Keratinocyte (primary cell): ENCODE measurements around the gene PTGDR. TPM values are rescaled to one million over a fixed set of nuclear protein-coding genes. Genes with fewer than 3 reads are reported as not detected.

Experiments used
- DNase-seq: peaks from one replicate; pipeline ENCODE4 v3.0.0-alpha.2; 2011; ENCODE audit warnings: low read depth, missing footprints, low spot score
- FAIRE-seq: peaks from 2 replicates; lab custom pipeline; 2011; peaks lifted over from hg19 to GRCh38; lab: Jason Lieb, UNC
- H2AFZ ChIP-seq: 2 replicates; pipeline ENCODE4 v1.6.0; 2012; ENCODE audit warnings: low read length, control low read depth, inconsistent platforms; ENCODE audit not compliant: control insufficient read depth
- H3K27ac ChIP-seq: 2 replicates; pipeline ENCODE4 v1.5.1; 2011; ENCODE audit warnings: low read length; ENCODE audit not compliant: control insufficient read depth, insufficient read depth
- H3K27me3 ChIP-seq: 3 replicates; pipeline ENCODE4 v1.6.0; 2011; ENCODE audit warnings: low read length; ENCODE audit not compliant: control insufficient read depth, insufficient read depth; ENCODE audit errors: extremely low read depth
- H3K36me3 ChIP-seq, 2 experiments: 2 replicates in 1 of 2; 3 replicates in 1 of 2; pipeline ENCODE4 v1.5.1; 2011; ENCODE audit warnings: low read length in 2 of 2, mild to moderate bottlenecking in 1 of 2; ENCODE audit not compliant: control insufficient read depth in 2 of 2, insufficient read depth in 2 of 2; ENCODE audit errors: extremely low read depth in 1 of 2
- H3K4me1 ChIP-seq: 3 replicates; pipeline ENCODE4 v1.5.1; 2011; ENCODE audit warnings: low read length; ENCODE audit not compliant: control insufficient read depth, insufficient read depth; ENCODE audit errors: extremely low read depth
- H3K4me2 ChIP-seq: 3 replicates; pipeline ENCODE4 v1.6.0; 2011; ENCODE audit warnings: low read depth, low read length; ENCODE audit not compliant: control insufficient read depth, insufficient read depth; ENCODE audit errors: extremely low read depth
- H3K4me3 ChIP-seq, 3 experiments: fragments of 200-600 bp in 1 of 3; sonication (generic) in 1 of 3; 2 replicates in 2 of 3; 3 replicates in 1 of 3; pipeline ENCODE4 v1.5.1; 2011 to 2016; ENCODE audit warnings: low read length in 3 of 3, mild to moderate bottlenecking in 3 of 3, control low read depth in 2 of 3, inconsistent platforms in 1 of 3, low read depth in 1 of 3, mixed read lengths in 1 of 3, mixed run types in 1 of 3, moderate library complexity in 1 of 3; ENCODE audit not compliant: control insufficient read depth in 2 of 3, insufficient read depth in 2 of 3; ENCODE audit errors: extremely low read depth in 1 of 3
- H3K79me2 ChIP-seq: 2 replicates; pipeline ENCODE4 v1.6.0; 2012; ENCODE audit warnings: low read length; ENCODE audit not compliant: control insufficient read depth, insufficient read depth
- H3K9ac ChIP-seq: 3 replicates; pipeline ENCODE4 v1.6.0; 2011; ENCODE audit warnings: low read length; ENCODE audit not compliant: control insufficient read depth, insufficient read depth; ENCODE audit errors: extremely low read depth
- H3K9me1 ChIP-seq: 3 replicates; pipeline ENCODE4 v1.6.0; 2011; ENCODE audit warnings: low read length; ENCODE audit not compliant: control insufficient read depth, insufficient read depth; ENCODE audit errors: extremely low read depth
- H3K9me3 ChIP-seq: 2 replicates; pipeline ENCODE4 v1.5.1; 2012; ENCODE audit warnings: low read depth, low read length; ENCODE audit not compliant: control insufficient read depth
- H4K20me1 ChIP-seq: 3 replicates; pipeline ENCODE4 v1.6.0; 2011; ENCODE audit warnings: low read length; ENCODE audit not compliant: control insufficient read depth, insufficient read depth; ENCODE audit errors: extremely low read depth
- EZH2 ChIP-seq: IDR thresholded peaks from one replicate; pipeline ENCODE4 v1.6.1; 2012; ENCODE audit warnings: inconsistent platforms, mild to moderate bottlenecking, low read length, moderate library complexity
- dilution Hi-C: fragments of 300-500 bp; cut with MboI; formaldehyde crosslinking; loops from one replicate; pipeline ENCODE4 v1.7.0; 2020; ENCODE audit warnings: low sequenced_read_pairs; ENCODE audit not compliant: extremely low pct_ligation_motif_present
- polyA plus RNA-seq, 5 experiments: library from polyadenylated mRNA; depleted of rRNA in 3 of 5; stranded (reverse) in 3 of 5; stranded (forward) in 1 of 5; unstranded in 1 of 5; fragments of >200 nt; gene quantifications; 1 replicate in 1 of 5; 2 replicates in 3 of 5; 3 replicates in 1 of 5; pipeline versions ENCODE4 v1.2.1 to v1.2.3, GENCODE V29; 2011 to 2012; ENCODE audit warnings: missing spikeins in 2 of 5, low read depth in 1 of 5, low replicate concordance in 1 of 5
- TF ChIP-seq, protein P1 (sequence below), 3 experiments: IDR thresholded peaks in 1 of 3; conservative IDR thresholded peaks in 1 of 3; optimal IDR thresholded peaks in 1 of 3; 2 replicates in 2 of 3; 3 replicates in 1 of 3; pipeline versions ENCODE3 to v1.5.1; 2011; ENCODE audit warnings: low read length in 3 of 3, mild to moderate bottlenecking in 3 of 3, moderate library complexity in 2 of 3, control low read depth in 1 of 3, inconsistent platforms in 1 of 3; ENCODE audit not compliant: insufficient read depth in 2 of 3; ENCODE audit errors: extremely low read depth in 1 of 3

PTGDR gene
- polyA plus RNA-seq, 1 donor (not counting 4 experiments of a cell fraction or from before 2014, with no cell fraction given): not detected

DNA sequence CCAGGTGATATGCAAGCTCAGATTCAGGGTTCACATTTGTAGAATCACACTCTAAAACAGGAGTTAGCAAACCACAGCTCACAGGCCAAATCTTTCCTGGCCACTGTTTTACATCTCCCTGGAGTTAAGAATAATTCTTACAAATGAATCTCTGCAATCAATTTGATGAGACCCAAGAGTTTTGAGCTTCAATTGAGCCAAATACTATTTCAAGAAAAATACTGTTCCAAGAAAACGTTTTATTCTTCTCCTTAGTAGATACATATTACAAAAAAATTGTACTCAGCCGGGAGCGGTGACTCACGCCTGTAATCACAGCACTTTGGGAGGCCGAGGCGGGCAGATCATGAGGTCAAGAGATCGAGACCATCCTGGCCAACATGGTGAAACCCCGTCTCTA, 2.5 kb downstream of the PTGDR start:
- Histone ChIP-seq H3K4me3 (no peak overlapping the region), H3K9ac (no peak overlapping the region), H3K4me1 (peaks cover 5% of the 10 kb centered on the region), H4K20me1 (no peaks in the 10 kb centered on the region), H3K4me2 (no peak overlapping the region), H3K9me1 (no peaks in the 10 kb centered on the region), H3K9me3 (no peaks in the 10 kb centered on the region), H2AFZ (no peak overlapping the region), H3K27me3 (peaks cover 39% of the 10 kb centered on the region), H3K79me2 (no peaks in the 10 kb centered on the region), H3K36me3 (no peaks in the 10 kb centered on the region), H3K27ac (no peak overlapping the region)
- DNase-seq (no peak), FAIRE-seq (no peak)
- TF ChIP-seq, protein P1, sequence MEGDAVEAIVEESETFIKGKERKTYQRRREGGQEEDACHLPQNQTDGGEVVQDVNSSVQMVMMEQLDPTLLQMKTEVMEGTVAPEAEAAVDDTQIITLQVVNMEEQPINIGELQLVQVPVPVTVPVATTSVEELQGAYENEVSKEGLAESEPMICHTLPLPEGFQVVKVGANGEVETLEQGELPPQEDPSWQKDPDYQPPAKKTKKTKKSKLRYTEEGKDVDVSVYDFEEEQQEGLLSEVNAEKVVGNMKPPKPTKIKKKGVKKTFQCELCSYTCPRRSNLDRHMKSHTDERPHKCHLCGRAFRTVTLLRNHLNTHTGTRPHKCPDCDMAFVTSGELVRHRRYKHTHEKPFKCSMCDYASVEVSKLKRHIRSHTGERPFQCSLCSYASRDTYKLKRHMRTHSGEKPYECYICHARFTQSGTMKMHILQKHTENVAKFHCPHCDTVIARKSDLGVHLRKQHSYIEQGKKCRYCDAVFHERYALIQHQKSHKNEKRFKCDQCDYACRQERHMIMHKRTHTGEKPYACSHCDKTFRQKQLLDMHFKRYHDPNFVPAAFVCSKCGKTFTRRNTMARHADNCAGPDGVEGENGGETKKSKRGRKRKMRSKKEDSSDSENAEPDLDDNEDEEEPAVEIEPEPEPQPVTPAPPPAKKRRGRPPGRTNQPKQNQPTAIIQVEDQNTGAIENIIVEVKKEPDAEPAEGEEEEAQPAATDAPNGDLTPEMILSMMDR (optimal IDR thresholded peaks at IDR 0.05 in 1 of 3, IDR thresholded peaks at IDR 0.05 in 1 of 3, conservative IDR thresholded peaks at IDR 0.05 in 1 of 3; ENCODE audit: extremely low read depth in 1 of 3, insufficient read depth in 2 of 3, low read length in 3 of 3): no peak
- TF ChIP-seq EZH2: no peak
- dilution Hi-C loops: no loop called here

DNA sequence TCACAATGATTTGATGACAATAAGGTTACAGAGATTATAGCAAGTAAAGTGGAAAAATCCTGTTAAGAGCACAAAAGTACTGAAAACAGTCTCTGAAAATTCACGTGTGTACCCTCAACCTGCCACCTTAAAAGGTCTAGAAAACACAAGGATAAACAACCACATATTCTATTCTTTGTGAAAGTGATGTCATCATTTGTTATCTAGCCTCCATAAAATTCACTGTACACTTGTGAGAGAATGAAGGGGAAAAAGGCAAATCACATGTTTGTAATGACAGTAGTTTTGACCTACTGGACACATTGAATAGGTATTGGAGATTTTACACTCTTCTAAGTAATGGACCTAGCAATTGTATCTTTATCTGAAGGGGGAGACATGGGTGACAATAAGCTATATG, 4.0 kb downstream of the PTGDR start:
- Histone ChIP-seq H3K27ac (no peak overlapping the region), H3K4me2 (no peak overlapping the region), H4K20me1 (no peaks in the 10 kb centered on the region), H3K4me1 (peaks cover 5% of the 10 kb centered on the region), H3K27me3 (peaks cover 38% of the 10 kb centered on the region), H3K9me1 (no peaks in the 10 kb centered on the region), H3K36me3 (no peaks in the 10 kb centered on the region), H3K4me3 (no peak overlapping the region), H3K9me3 (no peaks in the 10 kb centered on the region), H2AFZ (no peak overlapping the region), H3K9ac (no peak overlapping the region), H3K79me2 (no peaks in the 10 kb centered on the region)
- dilution Hi-C loops: no loop called here
- DNase-seq (no peak), FAIRE-seq (peak; percentile 5)
- TF ChIP-seq, protein P1 (optimal IDR thresholded peaks at IDR 0.05 in 1 of 3, IDR thresholded peaks at IDR 0.05 in 1 of 3, conservative IDR thresholded peaks at IDR 0.05 in 1 of 3; ENCODE audit: extremely low read depth in 1 of 3, insufficient read depth in 2 of 3, low read length in 3 of 3): no peak
- TF ChIP-seq EZH2: no peak
